ENCODE results near the gene CDH23.

The CDH23 gene

DNA sequence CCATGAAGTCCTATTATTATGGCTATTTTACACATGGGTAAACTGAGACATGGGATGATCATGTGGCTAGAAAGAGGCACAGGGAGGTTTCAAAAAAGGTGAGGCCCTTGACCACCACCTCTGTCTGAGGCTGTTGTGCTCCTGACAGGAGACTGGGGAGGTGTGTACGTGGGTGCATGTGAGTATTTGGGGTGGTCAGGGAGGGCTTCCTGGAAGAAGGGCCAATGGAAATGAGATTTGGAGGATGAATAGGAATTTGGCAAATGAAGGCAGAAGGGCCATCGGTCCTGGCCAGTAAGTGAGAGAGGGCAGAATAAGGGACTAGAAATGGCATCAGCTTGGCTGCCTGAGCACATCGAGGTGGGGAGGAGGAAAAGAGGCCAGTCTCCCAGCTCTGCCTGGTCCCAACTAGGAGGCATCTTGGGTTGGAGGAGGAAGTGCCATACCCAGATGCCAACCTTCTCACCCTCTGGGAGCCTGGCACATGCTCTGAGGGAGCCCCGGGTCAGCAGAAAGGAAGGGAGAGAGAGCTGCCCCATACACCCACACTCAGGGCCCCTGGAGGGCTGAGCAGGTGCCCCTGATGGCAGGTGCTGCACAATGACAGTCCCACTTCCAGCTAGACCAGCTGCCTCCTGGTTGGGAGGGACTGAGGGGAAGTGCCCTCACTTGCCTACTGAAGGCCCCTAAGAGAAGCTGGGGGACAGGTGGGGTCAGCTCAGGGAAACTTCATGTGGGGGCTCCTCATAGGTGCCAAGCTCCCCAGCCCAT is 47.7 kb downstream of the CDH23 start:
- H3K4me3 ChIP-seq (ENCODE audit: low read depth in 1 of 5, low read length in 5 of 5), result no peak overlapping the region
- H3K27ac ChIP-seq (ENCODE audit: low read depth, low read length), result no peak overlapping the region
- H3K27me3 ChIP-seq (ENCODE audit: control insufficient read depth in 5 of 5, insufficient read depth in 4 of 5, low read length in 5 of 5), result no peaks in the 10 kb centered on the region
- H3K9ac ChIP-seq (ENCODE audit: low read length in 5 of 5), result no peak overlapping the region
- H3K36me3 ChIP-seq (ENCODE audit: control insufficient read depth in 5 of 5, insufficient read depth in 5 of 5, low read length in 5 of 5), result peaks cover 0 to 6% (median 0%) of the 10 kb centered on the region in 5 donors
- no peaks in the 10 kb centered on the region for H3K9me3 ChIP-seq (ENCODE audit: control insufficient read depth in 5 of 5, low read length in 5 of 5)
- H3K4me1 ChIP-seq (ENCODE audit: control insufficient read depth in 5 of 5, insufficient read depth in 5 of 5, low read length in 5 of 5), result peaks cover 6 to 24% (median 17%) of the 10 kb centered on the region in 5 donors

- Histone ChIP-seq H3K4me3 (ENCODE audit: low read depth in 1 of 5, low read length in 5 of 5) (no peak overlapping the region), H3K9ac (ENCODE audit: low read length in 5 of 5) (no peak overlapping the region), H3K4me1 (ENCODE audit: control insufficient read depth in 5 of 5, insufficient read depth in 5 of 5, low read length in 5 of 5) (peaks cover 0 to 1% (median 0%) of the 10 kb centered on the region in 5 donors), H3K27ac (ENCODE audit: low read depth, low read length) (no peak overlapping the region), H3K36me3 (ENCODE audit: control insufficient read depth in 5 of 5, insufficient read depth in 5 of 5, low read length in 5 of 5) (peaks cover 0 to 6% (median 0%) of the 10 kb centered on the region in 5 donors), H3K9me3 (ENCODE audit: control insufficient read depth in 5 of 5, low read length in 5 of 5) (no peaks in the 10 kb centered on the region), H3K27me3 (ENCODE audit: control insufficient read depth in 5 of 5, insufficient read depth in 4 of 5, low read length in 5 of 5) (no peaks in the 10 kb centered on the region)
These were observed 51.0 kb downstream of the CDH23 start for GRCh38 chr10:71447676-71448075.

GRCh38 chr10:71448146-71448545 is 51.4 kb downstream of the CDH23 start:
- Histone ChIP-seq H3K27me3 (ENCODE audit: control insufficient read depth in 5 of 5, insufficient read depth in 4 of 5, low read length in 5 of 5) (no peaks in the 10 kb centered on the region), H3K27ac (ENCODE audit: low read depth, low read length) (no peak overlapping the region), H3K9ac (ENCODE audit: low read length in 5 of 5) (no peak overlapping the region), H3K4me3 (ENCODE audit: low read depth in 1 of 5, low read length in 5 of 5) (no peak overlapping the region), H3K4me1 (ENCODE audit: control insufficient read depth in 5 of 5, insufficient read depth in 5 of 5, low read length in 5 of 5) (no peaks in the 10 kb centered on the region), H3K9me3 (ENCODE audit: control insufficient read depth in 5 of 5, low read length in 5 of 5) (no peaks in the 10 kb centered on the region), H3K36me3 (ENCODE audit: control insufficient read depth in 5 of 5, insufficient read depth in 5 of 5, low read length in 5 of 5) (peaks cover 0 to 6% (median 0%) of the 10 kb centered on the region in 5 donors)

GRCh38 chr10:71449026-71449425 is 52.3 kb downstream of the CDH23 start:
- H3K4me3 ChIP-seq (ENCODE audit: low read depth in 1 of 5, low read length in 5 of 5), result no peak overlapping the region
- H3K4me1 ChIP-seq (ENCODE audit: control insufficient read depth in 5 of 5, insufficient read depth in 5 of 5, low read length in 5 of 5), result no peaks in the 10 kb centered on the region
- no peak overlapping the region for H3K9ac ChIP-seq (ENCODE audit: low read length in 5 of 5)
- H3K36me3 ChIP-seq (ENCODE audit: control insufficient read depth in 5 of 5, insufficient read depth in 5 of 5, low read length in 5 of 5), result peaks cover 0 to 6% (median 0%) of the 10 kb centered on the region in 5 donors
- no peak overlapping the region for H3K27ac ChIP-seq (ENCODE audit: low read depth, low read length)
- H3K27me3 ChIP-seq (ENCODE audit: control insufficient read depth in 5 of 5, insufficient read depth in 4 of 5, low read length in 5 of 5), result no peaks in the 10 kb centered on the region
- no peaks in the 10 kb centered on the region for H3K9me3 ChIP-seq (ENCODE audit: control insufficient read depth in 5 of 5, low read length in 5 of 5)

- Histone ChIP-seq H3K9me3 (ENCODE audit: control insufficient read depth in 5 of 5, low read length in 5 of 5) (no peaks in the 10 kb centered on the region), H3K36me3 (ENCODE audit: control insufficient read depth in 5 of 5, insufficient read depth in 5 of 5, low read length in 5 of 5) (peaks cover 0 to 4% (median 0%) of the 10 kb centered on the region in 5 donors), H3K27ac (ENCODE audit: low read depth, low read length) (no peak overlapping the region), H3K27me3 (ENCODE audit: control insufficient read depth in 5 of 5, insufficient read depth in 4 of 5, low read length in 5 of 5) (no peaks in the 10 kb centered on the region), H3K4me1 (ENCODE audit: control insufficient read depth in 5 of 5, insufficient read depth in 5 of 5, low read length in 5 of 5) (no peaks in the 10 kb centered on the region), H3K4me3 (ENCODE audit: low read depth in 1 of 5, low read length in 5 of 5) (no peak overlapping the region), H3K9ac (ENCODE audit: low read length in 5 of 5) (no peak overlapping the region)
These were observed 55.0 kb downstream of the CDH23 start for GRCh38 chr10:71451754-71452153.

GRCh38 chr10:71453186-71453585 is 56.5 kb downstream of the CDH23 start:
- Histone ChIP-seq H3K9me3 (ENCODE audit: control insufficient read depth in 5 of 5, low read length in 5 of 5) (no peaks in the 10 kb centered on the region), H3K4me1 (ENCODE audit: control insufficient read depth in 5 of 5, insufficient read depth in 5 of 5, low read length in 5 of 5) (no peaks in the 10 kb centered on the region), H3K9ac (ENCODE audit: low read length in 5 of 5) (no peak overlapping the region)

GRCh38 chr10:71454347-71454746 is 57.6 kb downstream of the CDH23 start:
- H3K9ac ChIP-seq (ENCODE audit: low read length in 5 of 5), result no peak overlapping the region
- no peak overlapping the region for H3K27ac ChIP-seq (ENCODE audit: low read depth, low read length)
- H3K36me3 ChIP-seq (ENCODE audit: control insufficient read depth in 5 of 5, insufficient read depth in 5 of 5, low read length in 5 of 5), result no peaks in the 10 kb centered on the region
- H3K9me3 ChIP-seq (ENCODE audit: control insufficient read depth in 5 of 5, low read length in 5 of 5), result no peaks in the 10 kb centered on the region
- H3K4me3 ChIP-seq (ENCODE audit: low read depth in 1 of 5, low read length in 5 of 5), result no peak overlapping the region
- H3K4me1 ChIP-seq (ENCODE audit: control insufficient read depth in 5 of 5, insufficient read depth in 5 of 5, low read length in 5 of 5), result no peaks in the 10 kb centered on the region
- no peaks in the 10 kb centered on the region for H3K27me3 ChIP-seq (ENCODE audit: control insufficient read depth in 5 of 5, insufficient read depth in 4 of 5, low read length in 5 of 5)

More at GRCh38 chr10:71453186-71453585, 56.5 kb downstream of the CDH23 start:
- H3K4me3 ChIP-seq (ENCODE audit: low read depth in 1 of 5, low read length in 5 of 5), result no peak overlapping the region
- H3K27ac ChIP-seq (ENCODE audit: low read depth, low read length), result no peak overlapping the region
- H3K27me3 ChIP-seq (ENCODE audit: control insufficient read depth in 5 of 5, insufficient read depth in 4 of 5, low read length in 5 of 5), result no peaks in the 10 kb centered on the region
- no peaks in the 10 kb centered on the region for H3K36me3 ChIP-seq (ENCODE audit: control insufficient read depth in 5 of 5, insufficient read depth in 5 of 5, low read length in 5 of 5)

DNA sequence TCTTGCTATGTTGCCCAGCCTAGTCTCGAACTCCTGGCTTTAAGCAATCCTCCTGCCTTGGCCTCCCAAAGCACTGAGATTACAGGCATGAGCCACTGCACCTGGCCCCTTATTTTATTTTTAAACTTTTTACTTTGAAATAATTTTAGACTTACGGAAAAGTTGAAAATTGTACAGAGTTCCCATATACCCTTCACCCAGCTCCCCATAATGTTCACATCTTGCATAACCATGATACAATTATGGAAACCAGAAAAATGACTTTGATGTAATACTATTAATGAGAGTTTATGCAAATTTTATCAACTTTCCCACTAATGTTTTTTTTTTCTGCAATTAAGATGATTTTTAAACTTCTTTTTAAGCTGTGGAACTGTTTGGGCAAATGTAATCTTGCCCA is 58.3 kb downstream of the CDH23 start:
- no peak overlapping the region for H3K27ac ChIP-seq (ENCODE audit: low read depth, low read length)

DNA sequence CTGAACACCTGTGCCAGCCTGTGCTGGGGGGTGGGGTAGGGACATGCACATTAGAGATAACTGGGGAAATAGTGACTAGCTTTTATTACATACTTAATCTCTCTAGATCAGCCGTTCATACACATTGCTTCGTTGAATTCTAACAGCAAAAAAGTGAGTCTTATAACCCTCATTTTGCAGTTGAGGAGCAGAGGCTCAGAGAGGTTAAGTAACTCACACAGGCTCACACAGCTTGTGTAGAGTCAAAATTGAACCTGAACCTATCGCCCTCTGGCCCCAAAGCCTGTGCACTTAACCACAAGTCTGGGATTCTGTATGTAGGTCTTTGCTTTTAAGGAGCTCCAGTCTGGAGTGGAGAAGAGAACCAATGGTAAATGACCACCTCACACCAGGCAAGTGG is 59.9 kb downstream of the CDH23 start:
- H3K9me3 ChIP-seq (ENCODE audit: control insufficient read depth in 5 of 5, low read length in 5 of 5), result no peaks in the 10 kb centered on the region

More for the DNA sequence above, 58.3 kb downstream of the CDH23 start:
- Histone ChIP-seq H3K4me3 (ENCODE audit: low read depth in 1 of 5, low read length in 5 of 5) (no peak overlapping the region), H3K9me3 (ENCODE audit: control insufficient read depth in 5 of 5, low read length in 5 of 5) (no peaks in the 10 kb centered on the region), H3K27me3 (ENCODE audit: control insufficient read depth in 5 of 5, insufficient read depth in 4 of 5, low read length in 5 of 5) (no peaks in the 10 kb centered on the region), H3K36me3 (ENCODE audit: control insufficient read depth in 5 of 5, insufficient read depth in 5 of 5, low read length in 5 of 5) (no peaks in the 10 kb centered on the region), H3K4me1 (ENCODE audit: control insufficient read depth in 5 of 5, insufficient read depth in 5 of 5, low read length in 5 of 5) (no peaks in the 10 kb centered on the region), H3K9ac (ENCODE audit: low read length in 5 of 5) (no peak overlapping the region)

DNA sequence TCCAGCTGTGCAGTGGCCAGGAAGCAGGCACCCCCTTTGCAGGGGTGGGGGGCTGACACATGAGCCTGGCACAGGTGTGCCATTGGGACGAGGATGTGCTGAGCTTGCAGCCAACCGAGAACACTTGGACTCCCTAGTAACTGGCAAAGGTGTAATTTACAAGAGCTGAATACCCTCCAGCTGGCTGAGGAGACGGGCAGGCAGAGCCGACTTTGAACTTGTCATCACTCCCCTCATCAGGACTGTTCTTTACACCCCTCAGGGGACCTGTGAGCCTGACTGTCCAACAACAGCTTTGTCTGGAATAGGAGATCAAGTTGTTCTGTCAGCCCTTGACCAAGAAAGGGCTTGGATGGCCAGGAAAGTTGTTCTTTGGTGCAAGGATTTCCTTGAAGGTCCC is 61.2 kb downstream of the CDH23 start:
- no peaks in the 10 kb centered on the region for H3K4me1 ChIP-seq (ENCODE audit: control insufficient read depth in 5 of 5, insufficient read depth in 5 of 5, low read length in 5 of 5)
- no peak overlapping the region for H3K4me3 ChIP-seq (ENCODE audit: low read depth in 1 of 5, low read length in 5 of 5)
- H3K9me3 ChIP-seq (ENCODE audit: control insufficient read depth in 5 of 5, low read length in 5 of 5), result no peaks in the 10 kb centered on the region
- H3K36me3 ChIP-seq (ENCODE audit: control insufficient read depth in 5 of 5, insufficient read depth in 5 of 5, low read length in 5 of 5), result no peaks in the 10 kb centered on the region
- no peaks in the 10 kb centered on the region for H3K27me3 ChIP-seq (ENCODE audit: control insufficient read depth in 5 of 5, insufficient read depth in 4 of 5, low read length in 5 of 5)
- no peak overlapping the region for H3K9ac ChIP-seq (ENCODE audit: low read length in 5 of 5)
- H3K27ac ChIP-seq (ENCODE audit: low read depth, low read length), result no peak overlapping the region

More for the DNA sequence above, 59.9 kb downstream of the CDH23 start:
- H3K27ac ChIP-seq (ENCODE audit: low read depth, low read length), result no peak overlapping the region
- no peaks in the 10 kb centered on the region for H3K36me3 ChIP-seq (ENCODE audit: control insufficient read depth in 5 of 5, insufficient read depth in 5 of 5, low read length in 5 of 5)
- H3K4me3 ChIP-seq (ENCODE audit: low read depth in 1 of 5, low read length in 5 of 5), result no peak overlapping the region
- no peaks in the 10 kb centered on the region for H3K27me3 ChIP-seq (ENCODE audit: control insufficient read depth in 5 of 5, insufficient read depth in 4 of 5, low read length in 5 of 5)
- H3K9ac ChIP-seq (ENCODE audit: low read length in 5 of 5), result no peak overlapping the region
- no peaks in the 10 kb centered on the region for H3K4me1 ChIP-seq (ENCODE audit: control insufficient read depth in 5 of 5, insufficient read depth in 5 of 5, low read length in 5 of 5)

Measured in subcutaneous abdominal adipose tissue (tissue), 5 donors.